Body of pancreas (tissue), 4 donors: ENCODE data around the gene CBFA2T3. TPM values are rescaled to one million over a fixed set of nuclear protein-coding genes. Genes with fewer than 3 reads are reported as not detected.

Experiments used
- ATAC-seq: fragments of 150-250 bp; one replicate; pipeline ENCODE4 v1.9.1; 2016
- DNase-seq, 4 donors: peaks; one replicate each; pipeline ENCODE4 v3.0.0-alpha.2; 2019
- H3K27ac ChIP-seq, 4 donors: fragments of 200-600 bp; sonication (generic); 1 replicate in 3 of 4; 2 replicates in 1 of 4; pipeline versions ENCODE4 v1.5.1 to v1.6.1; 2016 to 2019; ENCODE audit warnings: mild to moderate bottlenecking in 1 of 4, mixed read lengths in 1 of 4, moderate library complexity in 1 of 4
- H3K27me3 ChIP-seq, 2 donors: fragments of 200-600 bp; sonication (generic); one replicate each; pipeline ENCODE4 v1.6.0; 2016; ENCODE audit warnings: mild to moderate bottlenecking in 1 of 2
- H3K36me3 ChIP-seq, 2 donors: fragments of 200-600 bp; sonication (generic); replicated peaks in 1 of 2; 2 replicates each; pipeline ENCODE4 v1.5.1; 2016; ENCODE audit warnings: low read depth in 2 of 2; ENCODE audit not compliant: insufficient read depth in 1 of 2
- H3K4me1 ChIP-seq: fragments of 200-600 bp; sonication (generic); one replicate; pipeline ENCODE4 v1.6.0; 2016
- H3K4me3 ChIP-seq, 2 donors: fragments of 200-600 bp; sonication (generic); 1 replicate in 1 of 2; 2 replicates in 1 of 2; pipeline ENCODE4 v1.5.1; 2016 to 2019
- H3K9me3 ChIP-seq, 3 donors: fragments of 200-600 bp; sonication (generic); 1 replicate in 2 of 3; 2 replicates in 1 of 3; pipeline ENCODE4 v1.5.1; 2016
- POLR2A ChIP-seq, 3 donors: fragments of 450-650 bp; IDR thresholded peaks; one replicate each; pipeline ENCODE4 v1.6.1; 2016; ENCODE audit warnings: antibody characterized with exemption in 3 of 3, mild to moderate bottlenecking in 2 of 3
- WGBS, 2 donors: methylation state at CpG; one replicate each; pipeline ENCODE4 v1.1.5; 2017; 5-methylcytosine and 5-hydroxymethylcytosine counted together
- intact Hi-C: fragments of 100-400 bp; cut with DNase I; formaldehyde crosslinking; loops from one replicate; pipeline ENCODE4 v1.15.1; 2023
- total RNA-seq, 2 donors: library from RNA; depleted of rRNA; stranded (reverse); fragments of >200 nt; gene quantifications; one replicate each; pipeline ENCODE4 v1.1.0, GENCODE V29; 2016
- TF ChIP-seq, protein P1 (sequence below), 7 experiments: fragments of 450-650 bp in 4 of 7; fragments of 200-600 bp in 3 of 7; sonication (generic) in 3 of 7; IDR thresholded peaks; one replicate each; pipeline ENCODE4 v1.5.1; 2016 to 2019; ENCODE audit warnings: antibody characterized with exemption in 7 of 7

Gene CBFA2T3
- total RNA-seq, 2 donors from 2014 or later: 7.8 to 16.2 TPM

DNA sequence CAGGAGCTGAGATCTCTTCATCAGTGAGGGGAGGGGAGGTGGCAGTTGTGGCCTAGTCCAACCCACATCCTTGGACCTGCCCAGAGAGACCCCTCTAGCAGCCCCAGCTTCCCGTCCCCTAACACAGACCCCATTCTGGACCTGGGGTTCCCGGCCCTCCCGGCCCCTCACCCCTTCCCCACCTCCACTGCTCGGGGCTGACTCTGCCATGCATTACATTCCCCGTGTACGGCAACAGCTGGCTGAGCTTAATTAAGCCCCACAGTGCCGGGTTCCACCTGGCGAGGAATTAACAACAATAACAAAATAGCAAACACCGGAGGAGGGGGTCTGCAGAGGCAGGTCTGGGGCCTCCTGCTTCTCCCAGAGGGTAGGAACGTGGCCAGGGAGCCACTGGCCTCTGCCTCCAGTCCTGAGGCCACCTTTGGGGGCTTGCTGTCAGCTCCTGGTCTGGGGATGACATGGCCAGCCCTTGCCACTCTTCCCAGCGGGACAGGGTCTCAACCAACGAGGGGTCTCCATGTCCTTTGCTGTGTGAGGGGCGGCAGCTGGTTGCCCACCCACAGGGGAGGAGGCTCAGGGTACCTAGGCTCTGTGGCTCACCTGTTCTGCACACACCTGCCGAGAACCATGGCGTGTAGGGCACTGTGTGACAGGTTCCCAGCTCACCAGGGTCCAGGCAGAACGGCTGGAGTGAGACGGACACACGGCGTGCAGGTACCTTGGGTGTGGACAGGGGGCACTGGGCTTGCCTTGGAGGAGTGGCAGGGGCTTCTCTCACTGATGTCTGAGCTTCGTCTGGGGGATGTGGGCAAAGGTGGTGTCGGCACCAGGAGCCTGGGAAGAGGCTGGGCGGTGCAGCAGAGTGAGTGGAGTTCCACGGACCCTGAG is 46.9 kb upstream of the CBFA2T3 start:
- Histone ChIP-seq H3K4me3 (no peak overlapping the region), H3K27me3 (no peaks in the 10 kb centered on the region), H3K36me3 (no peaks in the 10 kb centered on the region), H3K27ac (no peak overlapping the region), H3K9me3 (no peaks in the 10 kb centered on the region), H3K4me1 (no peaks in the 10 kb centered on the region)
- DNase-seq (no peak), ATAC-seq (no peak)
- no peak for TF ChIP-seq POLR2A (IDR thresholded peaks at IDR 0.05)
- TF ChIP-seq, protein P1, sequence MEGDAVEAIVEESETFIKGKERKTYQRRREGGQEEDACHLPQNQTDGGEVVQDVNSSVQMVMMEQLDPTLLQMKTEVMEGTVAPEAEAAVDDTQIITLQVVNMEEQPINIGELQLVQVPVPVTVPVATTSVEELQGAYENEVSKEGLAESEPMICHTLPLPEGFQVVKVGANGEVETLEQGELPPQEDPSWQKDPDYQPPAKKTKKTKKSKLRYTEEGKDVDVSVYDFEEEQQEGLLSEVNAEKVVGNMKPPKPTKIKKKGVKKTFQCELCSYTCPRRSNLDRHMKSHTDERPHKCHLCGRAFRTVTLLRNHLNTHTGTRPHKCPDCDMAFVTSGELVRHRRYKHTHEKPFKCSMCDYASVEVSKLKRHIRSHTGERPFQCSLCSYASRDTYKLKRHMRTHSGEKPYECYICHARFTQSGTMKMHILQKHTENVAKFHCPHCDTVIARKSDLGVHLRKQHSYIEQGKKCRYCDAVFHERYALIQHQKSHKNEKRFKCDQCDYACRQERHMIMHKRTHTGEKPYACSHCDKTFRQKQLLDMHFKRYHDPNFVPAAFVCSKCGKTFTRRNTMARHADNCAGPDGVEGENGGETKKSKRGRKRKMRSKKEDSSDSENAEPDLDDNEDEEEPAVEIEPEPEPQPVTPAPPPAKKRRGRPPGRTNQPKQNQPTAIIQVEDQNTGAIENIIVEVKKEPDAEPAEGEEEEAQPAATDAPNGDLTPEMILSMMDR (IDR thresholded peaks at IDR 0.05): no peak
- intact Hi-C loops: no loop called here
- 49 to 60% methylated on average over 16 to 23 of the region's 23 CpGs for WGBS, 2 donors

DNA sequence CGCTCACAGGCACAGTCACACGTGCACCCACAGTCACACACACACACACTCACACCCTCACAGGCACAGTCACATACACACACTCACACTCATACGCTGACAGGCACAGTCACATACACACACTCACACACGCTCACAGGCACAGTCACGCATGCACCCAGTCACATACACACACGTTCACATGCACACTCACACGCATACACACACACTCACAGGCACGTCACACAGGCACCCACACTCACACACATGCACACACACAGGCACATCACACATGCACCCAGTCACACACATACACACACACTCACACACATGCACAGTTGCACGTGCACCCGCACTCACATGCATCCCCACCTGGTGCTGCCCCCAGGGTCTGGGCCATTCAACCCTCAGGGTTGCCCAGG is 46.1 kb upstream of the CBFA2T3 start:
- H3K27ac ChIP-seq: no peak overlapping the region
- DNase-seq: no peak
- WGBS, 2 donors: 77 to 79% methylated on average over 10 of the region's 10 CpGs
- ATAC-seq: no peak
- H3K36me3 ChIP-seq: no peaks in the 10 kb centered on the region
- H3K4me3 ChIP-seq: no peak overlapping the region
- H3K4me1 ChIP-seq: no peaks in the 10 kb centered on the region
- H3K27me3 ChIP-seq: no peaks in the 10 kb centered on the region
- no peak for TF ChIP-seq POLR2A (IDR thresholded peaks at IDR 0.05)
- TF ChIP-seq, protein P1 (IDR thresholded peaks at IDR 0.05): no peak
- H3K9me3 ChIP-seq: no peaks in the 10 kb centered on the region
- intact Hi-C loops: no loop called here

DNA sequence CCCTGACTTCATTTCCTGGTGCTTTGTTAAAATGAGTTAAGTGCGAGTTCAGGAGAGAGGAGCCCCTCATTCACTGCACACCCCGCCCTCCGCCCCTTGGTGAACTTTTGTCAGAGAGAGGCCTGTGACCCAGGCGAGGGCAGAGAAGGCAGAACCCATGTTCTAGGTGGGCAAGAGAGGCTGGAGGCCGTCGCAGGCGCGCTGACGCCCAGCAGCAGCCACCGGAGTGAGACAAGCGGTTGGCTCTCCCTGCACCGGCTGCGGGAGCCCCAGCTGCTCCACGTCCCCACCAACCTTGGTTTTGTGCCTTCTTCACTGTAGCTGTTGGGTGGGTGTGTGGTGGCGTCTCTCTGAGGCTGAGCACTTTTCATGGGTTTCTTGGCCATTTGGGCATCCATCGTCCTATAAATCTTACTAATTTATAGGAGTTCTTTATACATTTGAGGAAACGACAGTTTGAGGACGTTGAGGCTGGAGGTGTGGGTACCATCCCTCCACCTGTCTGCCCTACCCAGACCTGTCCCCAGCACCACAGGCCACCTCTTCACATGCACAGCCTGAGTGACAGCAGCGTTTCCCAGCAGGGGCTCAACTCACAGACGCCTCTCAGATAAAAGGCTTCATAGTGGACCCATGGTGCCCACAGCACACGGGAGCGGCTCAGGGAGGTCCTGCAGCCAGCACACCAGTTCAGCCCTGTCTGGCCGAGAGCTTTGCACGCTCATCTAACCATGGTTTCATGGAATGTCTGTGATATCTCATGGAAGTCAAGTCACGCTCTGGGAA is 45.2 kb upstream of the CBFA2T3 start:
- intact Hi-C loops: no loop called here
- no peaks in the 10 kb centered on the region for H3K27me3 ChIP-seq
- H3K27ac ChIP-seq: no peak overlapping the region
- no peaks in the 10 kb centered on the region for H3K36me3 ChIP-seq
- no peak overlapping the region for H3K4me3 ChIP-seq
- TF ChIP-seq POLR2A (IDR thresholded peaks at IDR 0.05): no peak
- TF ChIP-seq, protein P1 (IDR thresholded peaks at IDR 0.05): no peak
- no peaks in the 10 kb centered on the region for H3K4me1 ChIP-seq
- 61 to 65% methylated on average over 21 to 25 of the region's 25 CpGs for WGBS, 2 donors
- no peak for ATAC-seq
- H3K9me3 ChIP-seq: no peaks in the 10 kb centered on the region
- DNase-seq: no peak

DNA sequence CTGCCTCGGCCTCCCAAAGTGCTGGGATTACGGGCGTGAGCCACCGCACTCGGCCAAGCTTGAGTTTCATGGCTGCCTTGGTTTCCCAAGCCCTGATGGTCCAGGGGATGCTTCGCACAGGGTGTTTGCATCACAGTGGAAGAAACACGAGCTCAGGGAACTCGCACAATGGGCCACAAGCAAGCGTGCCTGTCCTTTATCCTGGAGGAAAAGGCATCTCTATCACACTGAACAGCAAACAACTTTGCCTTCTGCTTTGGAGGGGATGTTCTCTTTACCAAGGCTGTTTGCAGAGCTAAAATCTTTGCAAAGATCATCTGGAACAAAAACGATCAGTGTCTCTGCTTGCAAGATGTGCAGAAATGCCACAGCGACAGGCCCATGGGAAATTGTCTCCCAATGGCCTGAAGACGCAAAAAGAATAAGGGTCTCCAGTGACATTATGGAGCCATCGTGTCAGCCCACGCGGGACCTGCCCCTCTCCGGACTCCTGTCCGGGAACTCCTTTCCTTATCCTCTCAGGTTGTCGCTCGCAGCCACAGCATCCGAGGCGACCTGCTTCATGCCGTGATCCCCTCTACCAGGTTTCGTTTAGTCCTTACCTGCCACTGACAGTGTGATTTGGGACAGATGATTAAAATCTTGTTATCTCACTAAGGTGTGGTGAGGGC is 44.1 kb upstream of the CBFA2T3 start:
- DNase-seq (no peak), ATAC-seq (no peak)
- TF ChIP-seq POLR2A (IDR thresholded peaks at IDR 0.05): no peak
- TF ChIP-seq, protein P1 (IDR thresholded peaks at IDR 0.05): no peak
- Histone ChIP-seq H3K4me3 (no peak overlapping the region), H3K4me1 (no peaks in the 10 kb centered on the region), H3K36me3 (no peaks in the 10 kb centered on the region), H3K27ac (no peak overlapping the region), H3K27me3 (no peaks in the 10 kb centered on the region), H3K9me3 (no peaks in the 10 kb centered on the region)
- intact Hi-C loops: no loop called here
- 68 to 74% methylated on average over 19 to 23 of the region's 23 CpGs for WGBS, 2 donors
